BLaER1 treated with 17β-estradiol and CSF1 and Interleukin-3, amounts not matched to agents 10 nM and 100 nM (cell line): ENCODE measurements around the gene SMC2.

Experiments used
- H3K27ac ChIP-seq, 11 experiments: shearing (Covaris generic); formaldehyde crosslinking; 2 replicates each; pipeline ENCODE4 v1.8.1; 2022
- H3K27me3 ChIP-seq, 11 experiments: shearing (Covaris generic); formaldehyde crosslinking; 2 replicates each; pipeline ENCODE4 v1.8.1; 2022
- H3K36me3 ChIP-seq, 11 experiments: shearing (Covaris generic); formaldehyde crosslinking; 2 replicates each; pipeline ENCODE4 v1.8.1; 2022
- H3K4me1 ChIP-seq, 10 experiments: shearing (Covaris generic); formaldehyde crosslinking; 2 replicates each; pipeline ENCODE4 v1.8.1; 2022
- H3K4me2 ChIP-seq, 11 experiments: shearing (Covaris generic); formaldehyde crosslinking; 2 replicates each; pipeline ENCODE4 v1.8.1; 2022
- H3K4me3 ChIP-seq, 10 experiments: shearing (Covaris generic); formaldehyde crosslinking; 2 replicates each; pipeline ENCODE4 v1.8.1; 2022
- H3K9ac ChIP-seq, 11 experiments: shearing (Covaris generic); formaldehyde crosslinking; 2 replicates each; pipeline ENCODE4 v1.8.1; 2022
- H3K9me3 ChIP-seq, 11 experiments: shearing (Covaris generic); formaldehyde crosslinking; replicated peaks in 1 of 11; 2 replicates each; pipeline ENCODE4 v1.8.1; 2022
- H4K20me1 ChIP-seq, 11 experiments: shearing (Covaris generic); formaldehyde crosslinking; 2 replicates each; pipeline ENCODE4 v1.8.1; 2022
- Cebpa-rat ChIP-seq, 11 experiments: shearing (Covaris generic); IDR thresholded peaks; 2 replicates each; pipeline ENCODE4 v1.8.1; 2022

The SMC2 gene

DNA sequence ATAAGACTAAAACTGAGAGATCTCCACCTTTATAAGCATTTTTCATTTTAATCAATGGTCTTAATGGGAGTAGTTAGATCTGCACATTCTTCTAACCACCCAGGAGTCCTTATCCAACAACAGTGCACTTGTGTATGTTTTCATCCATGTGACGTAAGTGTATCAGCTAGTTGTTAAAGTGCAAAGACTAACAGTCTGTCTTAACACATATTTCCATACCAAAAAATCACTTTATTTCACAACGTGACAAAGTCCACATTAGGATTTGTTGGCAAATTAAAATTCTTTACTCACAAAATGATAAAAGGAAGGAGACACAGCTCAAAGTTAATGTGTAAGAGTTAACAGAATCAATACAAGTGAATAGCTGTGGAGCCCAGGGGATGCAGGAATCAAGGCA is 1.9 kb upstream of the SMC2 start:
- no peaks in the 10 kb centered on the region for H3K9me3 ChIP-seq
- H3K9ac ChIP-seq, result peak overlapping the region in 2 of 11 experiments; percentile 96 to 97; a peak in 2 of 22 replicates
- H3K4me1 ChIP-seq, result peaks cover 41 to 52% (median 45%) of the 10 kb centered on the region in 10 experiments
- H3K27ac ChIP-seq, result peak overlapping the region in 8 of 11 experiments; percentile 29 to 99 (median 96); a peak in 11 of 22 replicates
- 0 out of 22 replicates have a peak, but pooled peaks cover 0 to 5% (median 0%) of the 10 kb centered on the region in 11 experiments for H4K20me1 ChIP-seq
- peak overlapping the region; percentile 83 to 96 (median 93) for H3K4me2 ChIP-seq
- TF ChIP-seq Cebpa-rat (IDR thresholded peaks at IDR 0.05), result no peak
- H3K4me3 ChIP-seq, result peak overlapping the region in 3 of 10 experiments; percentile 68 to 82 (median 76); a peak in 5 of 20 replicates
- H3K27me3 ChIP-seq, result no peaks in the 10 kb centered on the region
- H3K36me3 ChIP-seq, result peaks cover 0 to 19% (median 8%) of the 10 kb centered on the region in 11 experiments; a peak in 7 of 22 replicates

DNA sequence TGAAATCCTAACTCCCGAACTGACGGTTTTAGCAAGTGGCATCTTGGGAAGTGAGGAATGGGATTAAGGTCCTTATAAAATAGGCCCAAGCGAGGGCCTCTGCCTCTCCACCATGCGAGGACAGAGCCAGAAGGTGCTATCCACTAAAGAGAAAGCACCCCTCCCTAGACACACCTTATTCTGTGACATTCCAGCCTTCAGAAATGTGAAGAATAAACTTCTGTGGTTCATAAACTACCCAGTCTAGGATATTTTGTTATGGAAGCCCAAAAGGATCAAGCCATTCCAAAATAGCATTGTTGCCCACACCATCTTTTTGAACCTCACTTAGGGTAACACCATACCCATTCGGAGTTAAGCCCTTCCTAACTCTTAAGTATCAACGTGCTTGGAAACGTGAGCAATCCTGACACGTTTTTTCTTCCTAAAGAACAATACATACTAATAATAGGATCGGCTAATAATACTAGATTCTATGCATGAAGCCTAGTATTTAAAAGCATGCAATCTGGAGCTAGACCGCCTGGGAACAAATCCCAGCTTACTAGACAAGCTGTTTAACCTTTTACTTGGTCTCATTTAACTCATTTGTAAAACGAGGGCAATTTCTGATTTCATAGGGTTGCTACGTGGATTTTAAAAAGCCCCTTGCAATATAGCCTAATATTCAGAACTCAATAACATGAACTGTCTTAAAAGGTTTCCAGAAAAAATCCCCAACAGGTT is 1.1 kb upstream of the SMC2 start:
- peaks cover 41 to 52% (median 45%) of the 10 kb centered on the region in 10 experiments for H3K4me1 ChIP-seq
- H3K4me2 ChIP-seq, result peak overlapping the region; percentile 83 to 96 (median 93)
- H3K36me3 ChIP-seq, result peaks cover 0 to 27% (median 12%) of the 10 kb centered on the region in 11 experiments; a peak in 10 of 22 replicates
- no peak for TF ChIP-seq Cebpa-rat (IDR thresholded peaks at IDR 0.05)
- no peaks in the 10 kb centered on the region for H3K9me3 ChIP-seq
- no peaks in the 10 kb centered on the region for H3K27me3 ChIP-seq
- H3K27ac ChIP-seq, result peak overlapping the region; percentile 93 to 99 (median 97)
- H3K4me3 ChIP-seq, result peak overlapping the region; percentile 59 to 82 (median 72)
- H3K9ac ChIP-seq, result peak overlapping the region; percentile 89 to 97 (median 96)
- H4K20me1 ChIP-seq, result 0 out of 22 replicates have a peak, but pooled peaks cover 0 to 5% (median 0%) of the 10 kb centered on the region in 11 experiments

DNA sequence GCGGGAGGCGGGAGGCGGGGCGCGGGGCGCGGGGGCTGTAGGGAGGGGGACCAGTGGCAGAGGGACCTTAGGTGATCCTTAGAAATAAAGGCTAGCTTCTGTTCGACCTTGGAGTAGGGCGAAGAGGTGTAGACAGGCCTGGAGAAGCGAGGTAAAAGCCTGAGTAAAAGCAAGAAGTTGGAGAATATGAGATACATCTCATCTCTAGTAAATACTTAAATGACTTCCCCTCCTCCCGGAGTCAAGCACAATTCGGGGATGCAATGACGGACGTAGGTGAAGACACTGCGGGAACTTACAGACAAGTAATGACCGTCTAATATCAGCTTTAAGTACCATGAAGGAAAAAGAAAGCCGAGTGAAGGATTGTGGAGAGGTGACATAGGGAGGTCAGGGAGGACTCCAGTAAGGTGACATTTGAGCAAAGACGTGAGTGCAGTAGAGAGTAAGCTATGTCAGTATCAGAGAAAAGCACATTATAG is 466 bp downstream of the SMC2 start:
- 0 out of 22 replicates have a peak, but pooled peaks cover 0 to 5% (median 0%) of the 10 kb centered on the region in 11 experiments for H4K20me1 ChIP-seq
- H3K9ac ChIP-seq, result peak overlapping the region; percentile 89 to 97 (median 96)
- H3K36me3 ChIP-seq, result peaks cover 0 to 43% (median 16%) of the 10 kb centered on the region in 11 experiments; a peak in 14 of 22 replicates
- H3K4me1 ChIP-seq, result peaks cover 41 to 52% (median 45%) of the 10 kb centered on the region in 10 experiments
- peak overlapping the region in 10 of 11 experiments; percentile 32 to 99 (median 98); a peak in 18 of 22 replicates for H3K27ac ChIP-seq
- peak overlapping the region; percentile 59 to 82 (median 72) for H3K4me3 ChIP-seq
- no peaks in the 10 kb centered on the region for H3K9me3 ChIP-seq
- TF ChIP-seq Cebpa-rat (IDR thresholded peaks at IDR 0.05), result no peak
- peak overlapping the region; percentile 70 to 94 (median 84) for H3K4me2 ChIP-seq
- H3K27me3 ChIP-seq, result no peaks in the 10 kb centered on the region

DNA sequence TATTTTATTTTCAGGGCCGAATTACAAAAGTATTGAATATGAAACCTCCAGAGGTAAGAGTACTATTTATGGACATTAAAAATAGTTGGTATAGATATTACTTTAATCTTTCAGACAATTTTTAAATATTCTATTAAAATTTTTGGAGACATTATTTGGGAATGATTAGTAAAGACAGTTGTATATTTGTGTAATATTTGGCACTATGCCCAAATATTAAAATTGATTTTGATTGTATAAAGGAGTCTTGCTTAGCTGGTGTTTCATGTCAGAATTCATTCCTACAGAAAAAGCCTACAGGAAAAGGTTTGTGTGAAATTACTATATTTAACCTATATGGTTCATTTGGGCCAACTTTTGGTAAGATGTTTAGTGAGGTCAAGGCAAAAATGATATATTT is 5.5 kb downstream of the SMC2 start:
- H4K20me1 ChIP-seq, result 0 out of 22 replicates have a peak, but pooled peaks cover 0 to 5% (median 0%) of the 10 kb centered on the region in 11 experiments
- H3K36me3 ChIP-seq, result peaks cover 44 to 93% (median 66%) of the 10 kb centered on the region in 11 experiments
- no peaks in the 10 kb centered on the region for H3K27me3 ChIP-seq

DNA sequence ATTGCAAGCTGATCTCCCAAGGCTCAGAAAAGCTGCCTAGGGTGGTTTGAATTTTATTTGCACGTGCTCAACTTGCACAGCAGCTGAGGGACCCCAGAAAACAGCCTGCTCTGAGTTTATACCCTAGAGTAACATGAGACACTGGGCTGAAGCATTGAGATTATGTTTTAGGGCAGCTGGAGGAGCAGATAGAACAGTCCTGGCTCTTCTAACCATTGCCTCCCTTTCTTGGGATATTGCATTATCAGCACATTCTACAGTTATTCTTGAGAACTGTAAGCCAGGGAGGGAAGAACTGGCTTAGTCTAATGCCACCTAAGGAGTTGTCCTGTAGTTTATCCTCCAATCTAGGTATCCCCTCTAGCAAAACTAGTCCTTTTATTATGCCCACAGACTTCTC is 10.3 kb downstream of the SMC2 start:
- H3K9ac ChIP-seq, result no peak overlapping the region
- H3K4me3 ChIP-seq, result no peak overlapping the region
- H3K36me3 ChIP-seq, result peaks cover 90 to 100% (median 98%) of the 10 kb centered on the region in 11 experiments
- no peaks in the 10 kb centered on the region for H3K27me3 ChIP-seq
- peaks cover 0 to 7% (median 0%) of the 10 kb centered on the region in 11 experiments; a peak in 3 of 22 replicates for H4K20me1 ChIP-seq
- no peak overlapping the region for H3K27ac ChIP-seq
- no peak for TF ChIP-seq Cebpa-rat (IDR thresholded peaks at IDR 0.05)
- H3K9me3 ChIP-seq, result no peaks in the 10 kb centered on the region
- H3K4me2 ChIP-seq, result no peak overlapping the region
- H3K4me1 ChIP-seq, result no peaks in the 10 kb centered on the region

More for the DNA sequence above, 5.5 kb downstream of the SMC2 start:
- TF ChIP-seq Cebpa-rat (IDR thresholded peaks at IDR 0.05), result no peak
- Histone ChIP-seq H3K4me2 (no peak overlapping the region), H3K4me3 (no peak overlapping the region), H3K9ac (no peak overlapping the region), H3K4me1 (peaks cover 15 to 21% (median 19%) of the 10 kb centered on the region in 10 experiments), H3K9me3 (no peaks in the 10 kb centered on the region), H3K27ac (no peak overlapping the region)

DNA sequence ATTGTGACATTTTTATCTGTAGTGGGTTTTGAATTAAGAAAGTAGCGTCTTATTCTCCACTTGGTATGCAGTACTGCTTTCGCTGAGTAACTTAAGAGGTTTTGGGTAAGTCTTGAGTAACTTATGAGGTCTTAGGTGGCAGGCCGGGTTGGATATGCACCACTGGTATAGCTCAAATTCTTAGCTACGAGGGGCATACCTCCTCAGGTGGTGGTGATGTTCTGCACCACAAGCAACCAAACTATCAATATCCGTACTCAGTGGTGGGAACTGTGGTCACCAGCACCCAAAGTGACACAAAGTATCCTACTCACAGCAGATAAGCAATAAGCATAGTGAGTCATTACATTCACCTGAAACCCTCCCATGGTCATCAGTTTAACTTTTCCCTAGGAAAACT is 13.7 kb downstream of the SMC2 start:
- H3K4me1 ChIP-seq, result no peaks in the 10 kb centered on the region
- no peak for TF ChIP-seq Cebpa-rat (IDR thresholded peaks at IDR 0.05)
- H3K9me3 ChIP-seq, result no peaks in the 10 kb centered on the region
- peaks cover 0 to 7% (median 0%) of the 10 kb centered on the region in 11 experiments; a peak in 3 of 22 replicates for H4K20me1 ChIP-seq
- no peaks in the 10 kb centered on the region for H3K27me3 ChIP-seq
- H3K9ac ChIP-seq, result no peak overlapping the region
- H3K36me3 ChIP-seq, result peaks cover 80 to 99% (median 95%) of the 10 kb centered on the region in 11 experiments
- no peak overlapping the region for H3K27ac ChIP-seq
- no peak overlapping the region for H3K4me3 ChIP-seq
- H3K4me2 ChIP-seq, result no peak overlapping the region

DNA sequence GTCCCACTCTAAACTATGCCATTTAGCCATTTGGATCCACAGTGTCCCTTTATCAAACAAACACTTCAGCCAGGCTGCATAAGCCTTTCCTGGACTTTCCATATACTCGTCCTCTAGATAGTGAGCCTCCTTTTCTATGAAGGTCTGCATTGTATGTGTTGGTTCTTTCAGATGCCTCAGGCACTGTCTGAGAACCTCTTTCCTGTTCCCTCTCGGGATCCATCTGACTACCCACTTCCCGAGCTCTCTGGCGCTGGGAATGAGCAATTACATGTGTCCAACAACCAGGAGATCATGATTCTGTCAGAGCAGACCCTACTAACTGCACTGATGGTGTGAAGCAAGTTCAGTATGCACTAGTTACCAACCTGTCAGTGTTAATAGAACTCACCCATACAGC is 14.2 kb downstream of the SMC2 start:
- Histone ChIP-seq H4K20me1 (peaks cover 0 to 7% (median 0%) of the 10 kb centered on the region in 11 experiments; a peak in 3 of 22 replicates), H3K9me3 (no peaks in the 10 kb centered on the region), H3K4me2 (no peak overlapping the region), H3K9ac (no peak overlapping the region), H3K4me1 (no peaks in the 10 kb centered on the region), H3K27ac (no peak overlapping the region), H3K4me3 (no peak overlapping the region), H3K36me3 (peaks cover 75 to 99% (median 94%) of the 10 kb centered on the region in 11 experiments), H3K27me3 (no peaks in the 10 kb centered on the region)
- no peak for TF ChIP-seq Cebpa-rat (IDR thresholded peaks at IDR 0.05)

DNA sequence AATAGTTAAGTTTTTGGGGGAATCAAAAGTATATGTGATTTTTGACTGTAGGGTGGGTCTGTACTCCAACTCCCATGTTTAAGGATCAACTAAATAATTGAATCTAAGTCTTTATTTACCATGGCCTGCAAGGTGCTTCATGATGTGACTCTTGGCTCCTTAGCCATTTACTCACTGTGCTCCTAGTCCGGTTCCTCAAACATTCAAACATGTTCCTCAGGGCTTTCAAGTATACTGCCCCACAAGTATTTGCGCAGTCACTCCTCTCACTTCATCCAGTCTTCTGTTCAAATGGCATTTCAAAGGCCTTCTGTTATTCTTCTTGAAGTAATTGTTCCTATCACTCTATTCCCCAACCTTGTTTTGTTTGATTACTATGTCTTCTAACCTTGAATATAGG is 16.4 kb downstream of the SMC2 start:
- H3K4me1 ChIP-seq, result no peaks in the 10 kb centered on the region
- peaks cover 71 to 99% (median 94%) of the 10 kb centered on the region in 11 experiments for H3K36me3 ChIP-seq

DNA sequence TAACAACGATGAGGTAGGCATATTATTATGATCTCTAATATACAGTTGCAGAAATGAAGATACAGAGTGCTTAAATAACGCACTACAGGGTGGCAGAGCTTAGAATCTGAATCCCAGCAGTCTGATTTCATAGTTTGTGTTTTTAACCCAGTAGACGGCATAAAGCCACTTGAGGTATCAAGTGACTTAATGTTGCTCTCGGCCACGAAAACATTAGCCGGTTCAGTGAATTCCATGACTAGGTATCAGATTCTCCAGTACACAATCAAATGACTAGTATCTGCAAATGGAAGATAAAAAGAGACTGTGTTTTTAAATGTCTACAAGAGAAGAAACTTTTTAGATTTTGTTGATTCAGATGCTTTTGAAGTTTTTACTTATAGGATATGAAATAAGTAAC is 24.8 kb downstream of the SMC2 start:
- H3K4me2 ChIP-seq, result no peak overlapping the region
- peaks cover 74 to 100% (median 94%) of the 10 kb centered on the region in 11 experiments for H3K36me3 ChIP-seq
- H3K27me3 ChIP-seq, result no peaks in the 10 kb centered on the region
- TF ChIP-seq Cebpa-rat (IDR thresholded peaks at IDR 0.05), result no peak
- H3K9ac ChIP-seq, result no peak overlapping the region
- H3K27ac ChIP-seq, result no peak overlapping the region
- H4K20me1 ChIP-seq, result no peaks in the 10 kb centered on the region
- no peaks in the 10 kb centered on the region for H3K4me1 ChIP-seq
- no peak overlapping the region for H3K4me3 ChIP-seq
- H3K9me3 ChIP-seq, result no peaks in the 10 kb centered on the region

More for the DNA sequence above, 16.4 kb downstream of the SMC2 start:
- H3K27ac ChIP-seq, result no peak overlapping the region
- H3K4me3 ChIP-seq, result no peak overlapping the region
- no peaks in the 10 kb centered on the region for H3K9me3 ChIP-seq
- H3K9ac ChIP-seq, result no peak overlapping the region
- no peak overlapping the region for H3K4me2 ChIP-seq
- H4K20me1 ChIP-seq, result peaks cover 0 to 5% (median 0%) of the 10 kb centered on the region in 11 experiments; a peak in 3 of 22 replicates
- H3K27me3 ChIP-seq, result no peaks in the 10 kb centered on the region
- TF ChIP-seq Cebpa-rat (IDR thresholded peaks at IDR 0.05), result no peak
